GM12878 (cell line): Measurements from ENCODE around the gene VAC14. TPM values are rescaled to one million over a fixed set of nuclear protein-coding genes. Genes with fewer than 3 reads are reported as not detected.

Experiments used
- ATAC-seq: fragments of 200-7000 bp; cut with Tn5 transposase; 3 replicates; pipeline ENCODE4 v1.9.1; 2020; ENCODE audit warnings: mild to moderate bottlenecking, moderate library complexity
- BruUV-seq: library from RNA; stranded (reverse); fragments of 400-500 nt; replicated peaks from 2 replicates; lab custom pipeline; 2021; lab: Mats Ljungman, UMichigan
- CTCF ChIA-PET: fragments of 300-600 bp; sonication (Branson Sonifier 250); formaldehyde crosslinking; extraction: SDS; loops from one replicate; lab custom pipeline; 2021; ENCODE audit warnings: inconsistent platforms; lab: Yijun Ruan, JAX
- POLR2A ChIA-PET: fragments of 350-600 bp; formaldehyde crosslinking; extraction: SDS; loops from one replicate; lab custom pipeline; 2021; ENCODE audit warnings: inconsistent platforms; lab: Charles Lee
- RAD21 ChIA-PET: fragments of 300-600 bp; sonication (Branson Sonifier 250); formaldehyde crosslinking; loops from one replicate; lab custom pipeline; 2023; ENCODE audit warnings: antibody characterized with exemption; ENCODE audit not compliant: unreplicated experiment; lab: Charles Lee
- SMC1A ChIA-PET: fragments of 300-600 bp; sonication (Branson Sonifier 250); formaldehyde crosslinking; loops from one replicate; lab custom pipeline; 2023; ENCODE audit not compliant: unreplicated experiment, uncharacterized antibody; lab: Charles Lee
- DNase-seq: peaks from one replicate; pipeline ENCODE4 v3.0.0-alpha.2; 2011; ENCODE audit warnings: low read depth, low spot score
- FAIRE-seq: peaks from 3 replicates; lab custom pipeline; 2011; peaks lifted over from hg19 to GRCh38; lab: Jason Lieb, UNC
- H2AFZ ChIP-seq: 2 replicates; pipeline ENCODE4 v1.6.0; 2011; ENCODE audit warnings: low read depth, low read length, control low read depth; ENCODE audit not compliant: control insufficient read depth
- H3K27ac ChIP-seq: 2 replicates; pipeline ENCODE4 v1.5.1; 2011; ENCODE audit warnings: control low read depth; ENCODE audit not compliant: control insufficient read depth, insufficient read depth
- H3K27me3 ChIP-seq, 2 experiments: replicated peaks in 1 of 2; 2 replicates each; pipeline versions ENCODE4 v1.6.0 to v1.6.1; 2011; ENCODE audit warnings: low read length in 1 of 2; ENCODE audit not compliant: control insufficient read depth in 2 of 2, insufficient read depth in 2 of 2
- H3K36me3 ChIP-seq, 2 experiments: 2 replicates each; pipeline ENCODE4 v1.5.1; 2011; ENCODE audit warnings: low read length in 1 of 2; ENCODE audit not compliant: control insufficient read depth in 2 of 2, insufficient read depth in 2 of 2
- H3K4me1 ChIP-seq: 2 replicates; pipeline ENCODE4 v1.6.1; 2011; ENCODE audit warnings: mild to moderate bottlenecking, low read length, moderate library complexity, mixed read lengths; ENCODE audit not compliant: control insufficient read depth, insufficient read depth
- H3K4me2 ChIP-seq: 2 replicates; pipeline ENCODE4 v1.6.0; 2011; ENCODE audit warnings: control low read depth; ENCODE audit not compliant: control insufficient read depth, insufficient read depth
- H3K4me3 ChIP-seq: fragments of 200-600 bp; sonication (generic); 2 replicates; pipeline ENCODE4 v1.5.1; 2016
- H3K79me2 ChIP-seq: 2 replicates; pipeline ENCODE4 v1.6.0; 2011; ENCODE audit warnings: low read length; ENCODE audit not compliant: control insufficient read depth, insufficient read depth
- H3K9ac ChIP-seq: 2 replicates; pipeline ENCODE4 v1.8.0; 2011; ENCODE audit warnings: low read length, control low read depth, mixed read lengths; ENCODE audit not compliant: control insufficient read depth, insufficient read depth
- H3K9me3 ChIP-seq: replicated peaks from 3 replicates; pipeline ENCODE4 v1.5.1; 2011; ENCODE audit warnings: mild to moderate bottlenecking, low read length; ENCODE audit not compliant: control insufficient read depth, insufficient read depth
- H4K20me1 ChIP-seq: 2 replicates; pipeline ENCODE4 v1.6.0; 2011; ENCODE audit not compliant: control insufficient read depth, insufficient read depth
- CTCF ChIP-seq, 3 experiments: IDR thresholded peaks in 2 of 3; conservative IDR thresholded peaks in 1 of 3; 2 replicates each; pipeline ENCODE4 v1.5.1; 2011; ENCODE audit warnings: low read depth in 3 of 3, low read length in 3 of 3, mild to moderate bottlenecking in 3 of 3, control low read depth in 2 of 3, moderate library complexity in 2 of 3, inconsistent platforms in 1 of 3, mixed read lengths in 1 of 3; ENCODE audit not compliant: control insufficient read depth in 2 of 3, insufficient read depth in 1 of 3; ENCODE audit errors: extremely low read depth in 1 of 3
- HDGF ChIP-seq: fragments of 450-650 bp; IDR thresholded peaks from 2 replicates; pipeline ENCODE4 v1.6.1; 2016; ENCODE audit warnings: antibody characterized with exemption
- JUND ChIP-seq: IDR thresholded peaks from 2 replicates; pipeline ENCODE4 v1.6.1; 2012; ENCODE audit warnings: low read depth, mild to moderate bottlenecking, low read length, improper control_type of control experiment, moderate library complexity
- SP1 ChIP-seq: IDR thresholded peaks from one replicate; pipeline ENCODE4 v1.6.1; 2011; ENCODE audit warnings: low read depth, low read length
- SPI1 ChIP-seq: IDR thresholded peaks from 2 replicates; pipeline ENCODE4 v1.6.1; 2011; ENCODE audit warnings: low read depth, mild to moderate bottlenecking, low read length, moderate library complexity, borderline replicate concordance; ENCODE audit not compliant: insufficient read depth
- in situ Hi-C: fragments of 300-500 bp; cut with MboI; formaldehyde crosslinking; loops from 9 replicates; pipeline ENCODE4 v1.14.3; 2018; ENCODE audit warnings: mixed read lengths
- intact Hi-C: fragments of 100-400 bp; cut with micrococcal nuclease; formaldehyde crosslinking; loops from one replicate; pipeline ENCODE4 v1.14.2; 2022; ENCODE audit not compliant: unreplicated experiment
- polyA plus RNA-seq, 11 experiments: library from polyadenylated mRNA; depleted of rRNA in 4 of 11; unstranded in 6 of 11; stranded (reverse) in 5 of 11; fragments of >200 nt; fragmentation: Nextera tagmentation in 4 of 11; fragmentation: Illumina TruSeq in 1 of 11; extraction: Ambion mirVana in 4 of 11; extraction: Trizol in 1 of 11; gene quantifications; 1 replicate in 1 of 11; 2 replicates in 10 of 11; pipeline versions ENCODE4 v1.2.1 to v1.2.3, GENCODE V29; 2011 to 2016; ENCODE audit warnings: inconsistent platforms in 2 of 11, missing spikeins in 2 of 11, low read depth in 1 of 11
- total RNA-seq, 4 experiments: library from RNA; depleted of rRNA in 3 of 4; stranded (reverse); fragments of >200 nt in 3 of 4; fragmentation: Illumina TruSeq in 1 of 4; extraction: Trizol in 1 of 4; gene quantifications; 2 replicates each; pipeline versions ENCODE4 v1.2.1 to v1.2.3, GENCODE V29; 2013 to 2021

Gene VAC14
- total and polyA plus RNA-seq, 10 of the 15 experiments (the other 5 are each of a cell fraction or from before 2014, with no cell fraction given), result 1.3 to 45.5 (median 25.5) TPM

- FAIRE-seq, result no peak
These were observed 7.4 kb upstream of the VAC14 start for GRCh38 chr16:70808371-70808770.

More at GRCh38 chr16:70808371-70808770, 7.4 kb upstream of the VAC14 start:
- POLR2A ChIA-PET, result no interaction called here
- Histone ChIP-seq H3K9me3 (peaks cover 2% of the 10 kb centered on the region; the same call in 1 of the 3 replicates), H3K4me3 (no peak overlapping the region), H3K9ac (no peak overlapping the region), H3K79me2 (no peaks in the 10 kb centered on the region), H3K27ac (no peak overlapping the region), H3K4me1 (no peaks in the 10 kb centered on the region; the same call in 1 of the 2 replicates), H2AFZ (no peak overlapping the region), H3K36me3 (no peaks in the 10 kb centered on the region), H4K20me1 (no peaks in the 10 kb centered on the region), H3K27me3 (no peaks in the 10 kb centered on the region), H3K4me2 (no peak overlapping the region)
- CTCF ChIA-PET, result interaction anchor here (1.2 to 2.3 kb wide), 2 partner anchors 38 to 503 kb away, joined by 3 to 10 read pairs; no protein-coding TSS in a partner anchor
- no TSS peak for BruUV-seq
- TF ChIP-seq JUND (no peak), CTCF (IDR thresholded peaks at IDR 0.05 in 2 of 3, conservative IDR thresholded peaks at IDR 0.05 in 1 of 3; ENCODE audit: control insufficient read depth in 2 of 3, extremely low read depth in 1 of 3, insufficient read depth in 1 of 3, low read depth in 3 of 3, low read length in 3 of 3) (peak in 1 of 3 experiments; percentile 27; a peak in 2 of 6 replicates), HDGF (no peak), SPI1 (peak; percentile 32; the same call in 1 of the 2 replicates), SP1 (no peak)
- peak; percentile 30 for ATAC-seq
- in situ Hi-C loops (no loop called here), intact Hi-C loops (no loop called here)
- RAD21 ChIA-PET, result no interaction called here
- SMC1A ChIA-PET, result interaction anchor here (0.9 kb wide), 1 partner anchor 21 kb away, joined by 3 read pairs; no protein-coding TSS in a partner anchor
- DNase-seq, result no peak
